NT2/D1 (cell line): ENCODE data around the gene FAM170B.

Experiments used
- SUZ12 ChIP-seq: IDR thresholded peaks from 2 replicates; pipeline ENCODE4 v1.6.1; 2011; ENCODE audit not compliant: insufficient read length, insufficient read depth; ENCODE audit errors: extremely low read depth
- ZNF274 ChIP-seq: IDR thresholded peaks from 2 replicates; pipeline ENCODE4 v1.6.1; 2011; ENCODE audit warnings: mild to moderate bottlenecking, low read depth, low read length

- no peak for TF ChIP-seq SUZ12
- no peak for TF ChIP-seq ZNF274
Observed at GRCh38 chr10:49105076-49105475, 28.7 kb downstream of the FAM170B start.
